ENCODE results near the gene MYCL.
A peak's percentile ranks its signal among the peaks of the same experiment; 100 is the strongest.

Gene MYCL

DNA sequence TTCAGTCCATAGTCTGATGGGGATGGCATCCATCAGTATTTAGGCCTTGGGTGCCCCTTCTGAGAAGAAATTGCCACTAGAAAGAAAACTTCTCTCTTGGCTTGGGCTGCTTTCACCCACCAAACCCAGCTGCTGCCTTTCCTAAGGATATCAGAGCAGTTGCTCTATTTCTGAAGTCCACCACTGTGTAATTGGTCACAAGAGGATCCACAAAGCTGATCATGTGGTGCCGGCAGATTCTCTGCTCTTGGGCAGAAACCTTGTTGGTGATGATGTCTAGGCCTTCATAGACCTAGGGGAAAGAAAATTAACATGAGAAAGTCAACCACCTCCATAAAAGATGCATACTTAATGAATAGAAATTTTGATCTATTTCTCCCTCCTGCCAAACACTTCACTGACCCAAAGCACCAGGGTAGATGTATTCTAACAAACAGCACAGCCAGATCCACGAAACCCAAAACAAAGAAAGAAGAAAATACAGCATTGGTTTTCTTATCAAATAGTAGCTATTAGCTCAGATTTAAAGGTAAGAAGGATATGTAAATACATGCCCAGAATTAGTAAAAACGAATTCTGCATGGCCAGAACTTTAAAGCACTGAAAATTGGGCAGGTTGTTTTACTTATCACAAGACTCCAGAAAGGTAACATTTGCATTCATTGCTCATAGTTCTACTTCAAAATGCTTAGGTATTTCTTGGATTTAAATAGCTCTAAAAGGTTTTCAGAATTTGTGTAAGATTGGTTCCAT lies 44.4 kb downstream of the MYCL start:
- no peak for DNase-seq (ENCODE audit: low read depth in 2 of 2)
- H3K4me3 ChIP-seq (replicated peaks in 1 of 2; ENCODE audit: low read depth in 2 of 2, low read length in 2 of 2) = no peak overlapping the region
- no peak for TF ChIP-seq CTCF (IDR thresholded peaks at IDR 0.05; ENCODE audit: low read depth, low read length)

DNA sequence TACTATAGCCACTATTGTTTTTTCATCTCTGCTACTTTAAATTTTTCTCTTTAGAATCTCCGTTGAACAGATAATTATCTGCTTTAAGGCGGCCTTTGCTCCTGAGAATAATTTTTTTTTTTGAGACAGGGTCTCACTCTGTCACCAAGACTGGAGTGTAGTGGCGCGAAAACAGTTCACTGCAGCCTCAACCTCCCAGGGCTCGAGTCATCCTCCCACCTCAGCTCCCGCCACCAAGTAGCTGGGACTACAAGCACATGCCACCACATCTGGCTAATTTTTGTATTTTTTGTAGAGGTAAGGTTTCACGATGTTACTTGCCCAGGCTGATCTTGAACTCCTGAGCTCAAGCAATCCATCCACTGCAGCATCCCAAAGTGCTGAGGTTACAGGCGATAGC lies 47.0 kb downstream of the MYCL start:
- TF ChIP-seq CTCF (IDR thresholded peaks at IDR 0.05; ENCODE audit: low read depth, low read length) = no peak
- no peak for DNase-seq (ENCODE audit: low read depth in 2 of 2)
- H3K4me3 ChIP-seq (replicated peaks in 1 of 2; ENCODE audit: low read depth in 2 of 2, low read length in 2 of 2) = no peak overlapping the region

- H3K4me3 ChIP-seq (replicated peaks in 1 of 2; ENCODE audit: low read depth in 2 of 2, low read length in 2 of 2) = no peak overlapping the region
- no peak for DNase-seq (ENCODE audit: low read depth in 2 of 2)
- TF ChIP-seq CTCF (IDR thresholded peaks at IDR 0.05; ENCODE audit: low read depth, low read length) = no peak
Observed at GRCh38 chr1:39854314-39854713, 47.4 kb downstream of the MYCL start.

GRCh38 chr1:39852876-39853275 lies 48.8 kb downstream of the MYCL start:
- no peak for TF ChIP-seq CTCF (IDR thresholded peaks at IDR 0.05; ENCODE audit: low read depth, low read length)

DNA sequence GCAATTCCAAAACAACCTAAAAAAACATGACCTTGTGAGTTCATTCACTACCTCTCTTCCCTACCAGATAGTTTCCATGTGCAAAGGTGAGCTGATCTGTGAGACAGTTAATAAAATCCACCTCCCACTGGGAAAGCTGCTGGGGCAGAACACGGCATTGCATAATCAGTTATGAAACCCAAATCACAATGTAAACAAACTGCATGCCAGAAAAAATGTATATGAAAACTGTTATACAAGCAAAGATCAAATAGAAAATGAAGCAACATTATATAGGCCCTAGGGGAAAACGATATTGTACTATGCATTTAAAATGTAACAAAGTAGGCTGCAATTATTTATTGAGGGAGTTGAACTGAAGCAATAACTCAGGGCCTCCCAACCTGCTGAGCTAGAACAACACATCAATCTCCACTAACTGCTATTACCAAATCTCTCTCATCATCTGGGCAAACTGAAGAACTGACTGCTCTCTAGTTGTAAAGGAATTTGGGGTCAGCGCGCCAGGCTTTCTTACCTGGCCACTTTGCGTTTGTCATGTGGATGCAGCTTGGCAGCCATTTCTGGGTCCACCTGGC lies 49.4 kb downstream of the MYCL start:
- peak in 1 of 2 donors; percentile 31 for DNase-seq (ENCODE audit: low read depth in 2 of 2)
- no peak for TF ChIP-seq CTCF (IDR thresholded peaks at IDR 0.05; ENCODE audit: low read depth, low read length)
- no peak overlapping the region for H3K4me3 ChIP-seq (replicated peaks in 1 of 2; ENCODE audit: low read depth in 2 of 2, low read length in 2 of 2)

More at GRCh38 chr1:39852876-39853275, 48.8 kb downstream of the MYCL start:
- no peak overlapping the region for H3K4me3 ChIP-seq (replicated peaks in 1 of 2; ENCODE audit: low read depth in 2 of 2, low read length in 2 of 2)
- no peak for DNase-seq (ENCODE audit: low read depth in 2 of 2)

DNA sequence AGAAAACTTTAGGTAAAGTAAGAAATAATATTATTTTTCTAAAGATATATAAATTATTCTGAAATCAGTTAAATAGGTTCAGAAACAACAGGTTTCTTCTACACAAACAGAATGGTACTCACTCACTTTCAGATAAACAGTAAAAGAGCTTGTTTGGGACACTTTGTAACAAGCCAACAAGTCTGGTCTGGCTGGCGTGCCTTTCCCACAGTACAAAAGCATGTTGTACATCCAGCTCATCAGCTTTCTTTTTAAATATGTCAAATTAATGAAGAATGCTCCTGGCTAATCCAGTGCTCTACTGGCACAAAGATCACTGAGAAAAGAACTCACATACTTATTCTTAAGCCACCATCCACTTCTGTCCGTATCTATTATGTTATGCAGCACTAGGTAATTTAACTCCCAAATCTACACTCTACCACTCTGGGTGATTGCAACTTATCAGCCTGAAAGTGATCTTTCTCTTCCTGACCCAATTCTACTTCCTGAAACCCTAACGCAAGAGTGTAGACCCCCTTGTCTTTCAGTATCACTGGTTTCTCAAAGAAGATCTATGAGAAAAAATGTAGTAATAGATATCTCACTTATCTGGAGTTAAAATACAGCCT lies 51.0 kb downstream of the MYCL start:
- no peak for TF ChIP-seq CTCF (IDR thresholded peaks at IDR 0.05; ENCODE audit: low read depth, low read length)
- H3K4me3 ChIP-seq (replicated peaks in 1 of 2; ENCODE audit: low read depth in 2 of 2, low read length in 2 of 2) = no peak overlapping the region
- DNase-seq (ENCODE audit: low read depth in 2 of 2) = no peak

Data from cardiac fibroblast (primary cell).